G401 (cell line): Measurements from ENCODE around the gene ARSI. TPM values are rescaled to one million over a fixed set of nuclear protein-coding genes. Genes with fewer than 3 reads are reported as not detected.

Experiments
- DNase-seq: peaks from one replicate; pipeline ENCODE4 v3.0.0-alpha.2; 2015; ENCODE audit warnings: low spot score
- in situ Hi-C: cut with HindIII; loops from 2 replicates; pipeline ENCODE4 v1.10.0; 2016; ENCODE audit warnings: low sequenced_read_pairs, mixed read lengths
- total RNA-seq: library from RNA; depleted of rRNA; stranded (reverse); fragments of >200 nt; shearing (Covaris generic); gene quantifications from 2 replicates; pipeline ENCODE4 v1.2.3, GENCODE V29; 2014

The ARSI gene
- total RNA-seq, 1 experiment from 2014 or later, result 89.2 TPM

- no peak for DNase-seq
- in situ Hi-C loops, result no loop called here
Observed at GRCh38 chr5:150313501-150313900, 10.8 kb upstream of the ARSI start.

DNA sequence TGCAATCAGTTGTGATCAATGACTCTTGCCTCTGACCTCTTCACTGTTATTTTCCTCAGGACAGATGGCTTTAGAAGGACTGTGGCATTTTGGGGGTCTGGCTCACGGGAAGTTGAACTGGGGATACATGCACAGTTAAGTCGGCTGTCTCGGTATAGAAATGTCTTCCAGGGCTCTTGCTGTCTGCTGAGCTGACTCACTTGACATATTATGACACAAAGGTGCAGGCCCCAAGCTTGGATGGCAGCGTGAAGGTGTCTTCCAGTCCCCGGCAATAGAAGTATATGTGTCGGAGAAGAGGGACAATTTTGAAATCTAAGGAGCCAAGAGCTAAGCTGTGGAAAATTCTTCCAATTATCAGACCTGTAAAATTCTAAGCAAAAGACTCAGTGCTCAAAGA, 9.8 kb upstream of the ARSI start:
- DNase-seq, result no peak
- in situ Hi-C loops, result no loop called here

DNA sequence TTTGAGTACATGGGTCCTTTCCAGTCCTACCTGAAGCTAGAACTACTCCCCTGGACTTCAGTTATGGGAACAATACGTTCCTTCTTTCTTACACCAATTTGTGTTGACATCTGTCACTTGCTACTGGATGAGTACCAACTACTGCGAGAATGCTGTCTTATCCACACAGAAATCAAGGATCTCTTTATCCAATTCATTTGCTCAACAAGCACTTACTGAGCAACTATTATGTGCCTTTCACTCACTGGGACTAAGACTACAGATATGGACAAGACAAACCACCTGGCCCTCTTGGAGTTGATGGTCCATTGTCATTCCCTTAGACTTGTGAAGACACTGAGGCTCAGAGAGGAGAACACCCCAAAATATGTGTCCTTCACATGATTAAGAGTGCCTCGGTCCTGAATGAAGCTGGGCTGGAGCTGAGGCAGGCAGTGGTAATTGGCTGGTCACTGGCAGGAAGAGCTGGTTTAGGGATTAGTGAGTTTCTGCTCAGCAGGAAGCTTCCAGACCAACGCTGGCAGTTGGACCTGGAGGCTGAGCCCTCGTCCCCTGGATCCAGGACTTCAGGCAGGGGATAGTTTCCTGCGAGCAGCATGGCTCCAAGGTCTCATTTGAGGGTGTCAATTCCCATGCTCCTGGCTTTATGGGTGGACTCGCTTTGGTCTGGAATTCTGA, 8.4 kb upstream of the ARSI start:
- DNase-seq, result no peak
- in situ Hi-C loops, result no loop called here

DNA sequence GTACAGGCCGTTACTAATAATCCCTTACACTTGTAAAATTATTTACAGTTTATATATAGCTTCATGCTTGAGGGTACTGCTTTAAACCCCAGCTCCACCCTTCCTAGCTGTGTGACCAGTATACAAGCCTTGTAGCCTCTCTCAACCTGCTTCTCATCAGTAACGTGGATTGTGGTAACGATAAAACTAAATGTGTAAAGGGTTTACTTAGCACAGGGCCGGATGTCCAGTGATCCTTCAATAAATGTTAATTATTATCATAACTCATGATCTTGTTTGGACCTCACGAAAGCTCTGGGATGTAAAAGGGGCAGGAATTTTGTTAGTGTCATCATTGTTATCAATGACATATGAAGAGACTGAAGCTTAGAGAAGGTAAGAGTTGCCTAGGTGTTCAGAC, 7.5 kb upstream of the ARSI start:
- no peak for DNase-seq
- in situ Hi-C loops, result no loop called here

GRCh38 chr5:150309886-150310239, 7.2 kb upstream of the ARSI start:
- DNase-seq, result no peak
- in situ Hi-C loops, result no loop called here

GRCh38 chr5:150309101-150309885, 6.6 kb upstream of the ARSI start:
- DNase-seq, result no peak
- in situ Hi-C loops, result no loop called here

DNA sequence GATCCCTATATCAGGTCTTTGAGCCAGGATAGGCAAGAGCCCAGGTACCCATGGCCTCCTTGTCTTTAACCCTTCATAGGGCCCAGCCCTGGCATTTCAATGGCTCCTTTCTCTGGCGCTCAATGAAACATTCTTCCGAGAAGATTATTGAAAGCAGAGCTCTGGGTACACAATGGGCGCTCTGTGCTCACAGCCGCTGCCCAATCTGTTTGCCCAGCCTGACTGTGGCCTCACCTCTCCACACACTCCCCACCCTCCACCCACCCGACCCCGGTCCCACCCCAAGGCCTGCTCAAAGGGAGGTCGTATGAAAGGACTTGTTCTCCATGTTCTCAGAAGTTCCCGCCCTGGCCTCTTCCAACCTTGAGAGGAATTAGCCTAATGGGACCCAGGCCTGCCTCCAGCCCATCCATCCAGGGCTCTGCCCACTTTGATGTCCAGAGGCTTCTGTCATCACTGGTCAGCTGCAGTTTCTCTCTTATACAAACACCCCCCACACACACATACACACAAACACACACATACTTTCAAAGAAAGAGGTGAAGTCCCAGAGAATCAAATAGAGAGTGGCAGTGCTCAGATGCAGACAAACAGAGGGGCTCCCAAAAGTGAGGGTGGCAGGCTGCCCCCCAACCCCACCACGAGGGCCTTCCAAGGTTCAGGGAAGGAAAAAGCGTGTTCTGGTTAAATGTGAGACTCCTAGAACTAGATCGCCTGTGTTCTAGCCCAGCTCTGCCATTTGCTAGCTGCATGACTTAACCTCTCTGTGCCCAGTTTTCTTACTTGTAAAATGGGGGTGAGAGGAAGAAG, 5.1 kb upstream of the ARSI start:
- no peak for DNase-seq
- in situ Hi-C loops, result no loop called here

DNA sequence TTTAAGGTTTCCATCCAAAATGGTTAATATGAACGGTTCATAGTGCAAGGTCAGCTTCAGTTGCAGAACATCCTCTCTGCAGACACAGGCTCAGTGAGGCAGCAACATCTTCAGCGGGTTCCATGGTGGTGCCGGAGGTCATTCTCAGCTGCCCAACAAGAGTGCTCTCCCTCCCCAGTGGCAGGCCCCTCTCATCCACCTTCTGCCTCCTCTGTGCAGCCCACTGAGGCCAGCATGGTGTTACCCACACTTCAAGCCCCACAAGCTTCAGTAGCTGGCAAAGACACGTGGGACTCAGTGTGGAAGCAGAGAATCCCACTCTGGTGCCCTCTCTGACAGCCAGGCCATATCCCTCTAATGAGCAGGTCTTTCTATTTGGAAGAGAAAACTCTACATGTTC, 4.1 kb upstream of the ARSI start:
- no peak for DNase-seq
- in situ Hi-C loops, result no loop called here

DNA sequence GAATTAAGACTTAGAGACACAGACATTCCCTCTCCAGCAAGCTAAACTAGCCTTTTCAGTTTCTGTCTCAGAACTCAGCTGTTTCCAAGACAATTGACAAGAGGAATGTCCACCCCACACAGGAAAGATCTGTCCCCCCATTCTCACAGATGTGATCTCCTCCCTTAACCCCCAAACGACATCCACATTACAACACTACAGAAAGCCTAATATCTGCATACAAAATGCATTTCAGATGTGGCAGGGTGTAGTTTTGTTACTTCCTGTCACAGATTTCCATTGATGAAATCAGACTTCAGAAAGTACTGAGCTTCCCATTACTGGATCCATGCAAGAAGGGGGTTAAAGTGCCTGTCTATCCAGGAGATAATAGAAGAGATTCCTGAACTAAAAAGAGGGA, 2.9 kb upstream of the ARSI start:
- no peak for DNase-seq
- in situ Hi-C loops, result no loop called here

- in situ Hi-C loops, result no loop called here
- DNase-seq, result no peak
Observed at GRCh38 chr5:150305095-150305494, 2.4 kb upstream of the ARSI start.

DNA sequence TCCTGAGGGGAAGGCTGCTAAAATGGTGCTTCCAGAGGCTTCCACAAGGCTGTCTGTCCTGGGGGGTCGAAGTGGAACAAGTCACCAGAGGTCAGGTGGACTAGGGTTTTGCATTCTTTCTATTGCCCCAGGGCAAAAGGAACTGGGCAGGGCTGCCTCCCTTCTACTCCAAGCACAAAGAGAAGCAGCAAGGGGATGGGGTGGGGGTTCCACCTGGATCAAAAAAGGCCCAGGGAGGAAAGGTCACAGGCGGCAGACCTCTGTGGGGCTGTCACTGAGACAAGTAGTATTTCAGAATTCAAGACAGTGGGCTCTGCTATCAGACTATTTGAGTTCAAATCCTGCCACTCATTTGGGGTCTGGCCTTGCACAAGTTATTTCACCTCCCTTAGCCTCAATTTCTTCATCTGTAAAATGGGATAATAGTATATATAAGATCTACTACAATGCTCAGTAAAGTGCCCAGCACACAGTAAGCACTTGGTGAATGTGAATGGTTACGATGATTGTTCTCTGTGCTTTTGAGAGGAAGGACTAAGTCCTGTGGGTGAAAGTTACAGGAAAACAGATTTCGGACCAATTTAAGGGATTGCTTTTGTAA, 1.9 kb upstream of the ARSI start:
- in situ Hi-C loops, result no loop called here
- no peak for DNase-seq

DNA sequence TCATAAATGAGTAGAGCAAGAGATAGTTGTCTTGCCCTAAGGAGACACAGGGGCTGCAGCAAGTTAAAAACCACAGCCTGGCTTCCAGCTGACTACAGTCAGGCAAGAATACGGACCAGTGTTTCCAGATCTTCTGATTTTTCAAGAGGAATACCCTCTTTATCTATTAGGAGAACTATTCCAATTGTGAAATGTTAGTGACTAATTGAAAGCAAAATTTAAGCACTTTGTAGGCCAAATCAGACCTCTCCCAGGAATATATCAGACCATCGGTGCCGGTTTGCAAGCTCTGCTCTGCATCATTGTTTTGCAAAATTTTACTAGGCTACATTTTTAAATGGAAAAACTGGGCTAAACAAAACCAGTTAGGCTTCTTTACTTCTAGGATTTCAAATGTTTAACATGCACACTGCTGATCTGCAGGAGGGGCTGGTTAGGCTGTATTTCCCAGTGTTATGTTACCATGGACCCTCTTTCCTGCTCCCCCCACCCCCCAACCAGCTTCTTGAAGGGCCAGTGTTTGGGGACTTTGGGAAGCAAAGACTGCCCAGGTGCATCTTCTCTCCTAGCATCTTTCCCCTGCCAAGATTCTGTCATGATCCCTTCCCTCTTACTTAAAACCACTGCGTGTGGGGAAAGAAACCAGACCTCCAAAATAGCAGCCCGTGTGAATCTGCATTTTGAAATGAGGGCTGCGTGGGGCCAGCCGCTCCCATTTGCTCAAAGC, 1.1 kb upstream of the ARSI start:
- in situ Hi-C loops, result no loop called here

DNA sequence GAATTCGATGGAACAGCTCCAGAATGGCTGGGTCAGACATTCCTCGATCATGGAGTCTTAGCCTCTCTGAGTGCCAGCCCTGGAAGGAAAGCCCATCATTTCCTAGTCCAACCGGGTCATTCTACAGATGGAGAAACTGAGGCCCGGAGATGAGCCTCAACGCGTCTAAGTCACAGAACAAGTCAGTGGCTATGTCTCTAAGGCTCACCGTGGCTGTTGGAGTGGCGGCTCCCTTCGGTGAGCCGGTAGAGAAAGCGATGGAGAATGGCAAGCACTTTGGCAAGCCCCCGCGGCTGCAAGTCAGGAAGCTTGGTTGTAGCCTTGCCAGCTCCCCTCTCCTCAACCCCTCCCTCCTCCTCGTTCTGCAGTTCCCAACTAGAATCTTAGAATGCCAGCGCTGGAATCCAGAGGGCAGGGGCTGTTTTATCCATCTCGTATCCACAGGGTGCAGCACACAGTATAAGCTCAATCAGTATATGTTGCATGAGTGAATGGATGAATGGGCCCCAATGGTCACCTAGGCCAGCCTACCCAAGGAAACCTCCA, 438 bp upstream of the ARSI start:
- DNase-seq, result no peak
- in situ Hi-C loops, result no loop called here

More for the DNA sequence above, 1.1 kb upstream of the ARSI start:
- DNase-seq, result no peak

GRCh38 chr5:150301901-150302300, 804 bp downstream of the ARSI start:
- in situ Hi-C loops, result no loop called here

GRCh38 chr5:150301170-150301505, 1.6 kb downstream of the ARSI start:
- in situ Hi-C loops, result no loop called here
- no peak for DNase-seq

More at GRCh38 chr5:150301901-150302300, 804 bp downstream of the ARSI start:
- no peak for DNase-seq

- in situ Hi-C loops, result no loop called here
- no peak for DNase-seq
Observed at GRCh38 chr5:150300496-150301169, 2.1 kb downstream of the ARSI start.

GRCh38 chr5:150299571-150300327, 3.0 kb downstream of the ARSI start:
- in situ Hi-C loops, result no loop called here
- no peak for DNase-seq
